B cell (primary cell): ENCODE results near the gene ANAPC10. TPM values are rescaled to one million over a fixed set of nuclear protein-coding genes. Genes with fewer than 3 reads are reported as not detected.

Experiments used
- ATAC-seq: fragments of 200-7000 bp; cut with Tn5 transposase; one replicate; pipeline ENCODE4 v1.10.0; 2021; ENCODE audit warnings: low read depth, mild to moderate bottlenecking, moderate number of reproducible peaks, moderate library complexity
- CTCF ChIA-PET: fragments of 350-600 bp; sonication (Branson Sonifier 250); formaldehyde crosslinking; loops from one replicate; lab custom pipeline; 2021; ENCODE audit warnings: antibody characterized with exemption, inconsistent platforms; lab: Charles Lee
- POLR2A ChIA-PET: fragments of 350-600 bp; sonication (Branson Sonifier 250); formaldehyde crosslinking; loops from one replicate; lab custom pipeline; 2021; ENCODE audit warnings: antibody characterized with exemption; lab: Charles Lee
- DNase-seq: peaks from one replicate; pipeline ENCODE4 v3.0.0; 2013
- H2AFZ ChIP-seq: 2 replicates; pipeline ENCODE4 v1.6.1; 2012; ENCODE audit warnings: mild to moderate bottlenecking, low read depth, low read length; ENCODE audit not compliant: insufficient read depth, poor library complexity, severe bottlenecking
- H3K27ac ChIP-seq, 2 donors: 1 replicate in 1 of 2; 2 replicates in 1 of 2; pipeline ENCODE4 v1.5.1; 2012 to 2013; ENCODE audit warnings: low read length in 2 of 2, mild to moderate bottlenecking in 2 of 2, moderate library complexity in 1 of 2
- H3K27me3 ChIP-seq, 4 experiments: fragments of 200-600 bp in 1 of 4; sonication (generic) in 1 of 4; replicated peaks in 1 of 4; 1 replicate in 2 of 4; 2 replicates in 2 of 4; pipeline versions ENCODE4 v1.6.1 to v1.7.0; 2013 to 2016; ENCODE audit warnings: low read length in 3 of 4, mild to moderate bottlenecking in 2 of 4, mixed read lengths in 1 of 4, moderate library complexity in 1 of 4; ENCODE audit not compliant: insufficient read depth in 4 of 4, control insufficient read depth in 3 of 4; ENCODE audit errors: control extremely low read depth in 1 of 4
- H3K36me3 ChIP-seq, 2 experiments: replicated peaks in 1 of 2; 1 replicate in 1 of 2; 2 replicates in 1 of 2; pipeline versions ENCODE4 v1.6.1 to v1.7.1; 2013; ENCODE audit warnings: low read length in 1 of 2; ENCODE audit not compliant: insufficient read depth in 2 of 2, control insufficient read depth in 1 of 2; ENCODE audit errors: control extremely low read depth in 1 of 2, extremely low read depth in 1 of 2
- H3K4me1 ChIP-seq, 2 donors: fragments of 200-600 bp in 1 of 2; sonication (generic) in 1 of 2; 1 replicate in 1 of 2; 2 replicates in 1 of 2; pipeline versions ENCODE4 v1.5.1 to v1.6.1; 2013 to 2017; ENCODE audit warnings: low read length in 2 of 2; ENCODE audit not compliant: control insufficient read depth in 2 of 2, insufficient read depth in 2 of 2
- H3K4me2 ChIP-seq: replicated peaks from 2 replicates; pipeline ENCODE3; 2012; ENCODE audit warnings: mild to moderate bottlenecking, low read depth, low read length; ENCODE audit not compliant: poor library complexity, severe bottlenecking
- H3K4me3 ChIP-seq, 5 experiments: fragments of 200-600 bp in 1 of 5; sonication (generic) in 1 of 5; 1 replicate in 3 of 5; 2 replicates in 2 of 5; pipeline versions ENCODE4 v1.5.1 to v1.7.0; 2011 to 2016; ENCODE audit warnings: low read length in 4 of 5, mild to moderate bottlenecking in 4 of 5, low read depth in 2 of 5, control low read depth in 1 of 5, moderate library complexity in 1 of 5; ENCODE audit not compliant: insufficient read depth in 1 of 5; ENCODE audit errors: control extremely low read depth in 1 of 5, extremely low read depth in 1 of 5
- H3K79me2 ChIP-seq: fragments of 200-600 bp; sonication (generic); one replicate; pipeline ENCODE4 v1.6.0; 2016; ENCODE audit warnings: low read length; ENCODE audit not compliant: control insufficient read depth, insufficient read depth
- H3K9ac ChIP-seq: fragments of 200-600 bp; sonication (generic); 2 replicates; pipeline ENCODE4 v1.6.1; 2017; ENCODE audit warnings: mild to moderate bottlenecking, low read length, moderate library complexity
- H3K9me3 ChIP-seq, 3 donors: one replicate each; pipeline versions ENCODE4 v1.6.1 to v1.7.1; 2013; ENCODE audit warnings: low read length in 2 of 3; ENCODE audit not compliant: control insufficient read depth in 2 of 3, insufficient read depth in 1 of 3; ENCODE audit errors: control extremely low read depth in 1 of 3
- H4K20me1 ChIP-seq: 2 replicates; pipeline ENCODE4 v1.6.0; 2012; ENCODE audit warnings: mild to moderate bottlenecking, low read length; ENCODE audit not compliant: insufficient read depth, control insufficient read depth, poor library complexity, severe bottlenecking
- H3K27ac Mint-ChIP-seq: one replicate; pipeline ENCODE4 v1.8.0; 2021; ENCODE audit warnings: mixed read lengths
- H3K27me3 Mint-ChIP-seq: one replicate; pipeline ENCODE4 v1.8.0; 2021; ENCODE audit warnings: mixed read lengths
- H3K4me1 Mint-ChIP-seq: one replicate; pipeline ENCODE4 v1.8.0; 2021; ENCODE audit warnings: mixed read lengths
- H3K4me3 Mint-ChIP-seq: one replicate; pipeline ENCODE4 v1.8.0; 2021; ENCODE audit warnings: mixed read lengths
- H3K9me3 Mint-ChIP-seq: one replicate; pipeline ENCODE4 v1.8.0; 2022; ENCODE audit warnings: mixed read lengths; ENCODE audit not compliant: insufficient read depth
- CTCF ChIP-seq: fragments of 200-600 bp; IDR thresholded peaks from one replicate; pipeline ENCODE4 v1.8.0; 2022; ENCODE audit warnings: antibody characterized with exemption, mild to moderate bottlenecking
- EZH2 ChIP-seq: IDR thresholded peaks from 2 replicates; pipeline ENCODE4 v1.6.1; 2012; ENCODE audit warnings: borderline replicate concordance, low read depth, mild to moderate bottlenecking, moderate library complexity, low read length; ENCODE audit not compliant: insufficient read depth, poor library complexity, severe bottlenecking
- WGBS: methylation state at CpG from one replicate; pipeline ENCODE4 v1.1.5; 2013; ENCODE audit warnings: missing lambda C conversion rate; ENCODE audit not compliant: insufficient coverage; 5-methylcytosine and 5-hydroxymethylcytosine counted together
- intact Hi-C: fragments of 100-400 bp; cut with micrococcal nuclease; formaldehyde crosslinking; loops from one replicate; pipeline ENCODE4 v1.10.0; 2022
- polyA plus RNA-seq: library from polyadenylated mRNA; depleted of rRNA; stranded (reverse); fragments of >200 nt; gene quantifications from 2 replicates; pipeline ENCODE4 v1.2.3, GENCODE V29; 2012
- total RNA-seq, 2 donors: library from RNA; stranded (reverse); fragments of 120-200 nt in 1 of 2; gene quantifications; 1 replicate in 1 of 2; 2 replicates in 1 of 2; pipeline versions ENCODE4 v1.2.3 to v1.2.4, GENCODE V29; 2013 to 2022

Gene ANAPC10
- total and polyA plus RNA-seq, 2 donors (not counting 1 experiment from before 2014, with no cell fraction given): 17.4 to 18.9 TPM

- no peak overlapping the region for H3K27ac ChIP-seq
- ChIA-PET CTCF (interaction anchor here (1.0 to 2.7 kb wide), 11 partner anchors 8 to 1502 kb away, joined by 3 to 12 read pairs (median 4); no protein-coding TSS in a partner anchor), POLR2A (no interaction called here)
- no peak overlapping the region for H3K4me3 Mint-ChIP-seq
- no peaks in the 10 kb centered on the region for H3K9me3 Mint-ChIP-seq
- WGBS: no CpG with 5 or more reads among the region's 6 CpGs
- H3K4me2 ChIP-seq: no peak overlapping the region
- DNase-seq: peak; percentile 56
- H2AFZ ChIP-seq: no peak overlapping the region
- no peak overlapping the region for H3K9ac ChIP-seq
- no peaks in the 10 kb centered on the region for H3K9me3 ChIP-seq
- no peaks in the 10 kb centered on the region for H3K27me3 Mint-ChIP-seq
- H3K36me3 ChIP-seq: no peaks in the 10 kb centered on the region
- H3K79me2 ChIP-seq: no peaks in the 10 kb centered on the region
- no peaks in the 10 kb centered on the region for H3K4me1 ChIP-seq
- no peaks in the 10 kb centered on the region for H4K20me1 ChIP-seq
- H3K27ac Mint-ChIP-seq: no peak overlapping the region
- TF ChIP-seq CTCF (peak; percentile 87), EZH2 (no peak)
- no peaks in the 10 kb centered on the region for H3K27me3 ChIP-seq
- ATAC-seq: peak; percentile 58
- no peak overlapping the region for H3K4me3 ChIP-seq
- no peaks in the 10 kb centered on the region for H3K4me1 Mint-ChIP-seq
- intact Hi-C loops: loop anchor here (5.0 kb wide), 1 partner anchor 1289 kb away; no protein-coding TSS in a partner anchor
Observed at GRCh38 chr4:145061318-145061920, 36.6 kb downstream of the ANAPC10 start.

GRCh38 chr4:145058256-145058655, 39.7 kb downstream of the ANAPC10 start:
- Histone ChIP-seq H3K4me2 (no peak overlapping the region), H3K27me3 (no peaks in the 10 kb centered on the region), H3K4me3 (no peak overlapping the region), H3K27ac (no peak overlapping the region), H4K20me1 (no peaks in the 10 kb centered on the region), H3K9ac (no peak overlapping the region), H2AFZ (no peak overlapping the region), H3K36me3 (peaks cover 0 to 4% of the 10 kb centered on the region in 2 experiments), H3K4me1 (no peaks in the 10 kb centered on the region), H3K79me2 (no peaks in the 10 kb centered on the region), H3K9me3 (no peaks in the 10 kb centered on the region)
- ChIA-PET CTCF (no interaction called here), POLR2A (no interaction called here)
- no peaks in the 10 kb centered on the region for H3K27me3 Mint-ChIP-seq
- no peaks in the 10 kb centered on the region for H3K9me3 Mint-ChIP-seq
- ATAC-seq: no peak
- TF ChIP-seq EZH2 (no peak), CTCF (no peak)
- no peak overlapping the region for H3K4me3 Mint-ChIP-seq
- no peak overlapping the region for H3K27ac Mint-ChIP-seq
- intact Hi-C loops: no loop called here
- H3K4me1 Mint-ChIP-seq: no peaks in the 10 kb centered on the region
- no peak for DNase-seq
